Trophoblast cell (in vitro differentiated cells and primary cell): Measurements from ENCODE around the gene RPRD1A.

Experiments used
- DNase-seq, 2 donors: peaks; one replicate each; pipeline ENCODE4 v3.0.0-alpha.2; 2016
- H2AFZ ChIP-seq: 2 replicates; pipeline ENCODE4 v1.6.1; 2013; ENCODE audit warnings: low read length, moderate library complexity, mild to moderate bottlenecking; ENCODE audit not compliant: insufficient read depth, poor library complexity
- H2AK5ac ChIP-seq: 2 replicates; pipeline ENCODE4 v1.6.1; 2013; ENCODE audit warnings: mild to moderate bottlenecking, low read length
- H2BK120ac ChIP-seq: 2 replicates; pipeline ENCODE4 v1.6.1; 2013; ENCODE audit warnings: low read length, mild to moderate bottlenecking, moderate library complexity; ENCODE audit not compliant: insufficient read depth, poor library complexity
- H2BK12ac ChIP-seq: 2 replicates; pipeline ENCODE4 v1.6.1; 2013; ENCODE audit warnings: mild to moderate bottlenecking, low read length, moderate library complexity
- H2BK5ac ChIP-seq: 2 replicates; pipeline ENCODE4 v1.6.1; 2013; ENCODE audit warnings: low read length, low read depth, moderate library complexity, mild to moderate bottlenecking; ENCODE audit not compliant: poor library complexity
- H3K14ac ChIP-seq: 2 replicates; pipeline ENCODE4 v1.6.1; 2013; ENCODE audit warnings: mild to moderate bottlenecking, low read length
- H3K18ac ChIP-seq: 2 replicates; pipeline ENCODE4 v1.6.1; 2013; ENCODE audit warnings: mild to moderate bottlenecking, low read length
- H3K23ac ChIP-seq: 2 replicates; pipeline ENCODE4 v1.6.1; 2013; ENCODE audit warnings: low read length
- H3K27ac ChIP-seq: 2 replicates; pipeline ENCODE4 v1.5.1; 2013; ENCODE audit warnings: low read depth, mild to moderate bottlenecking, inconsistent platforms, low read length, moderate library complexity
- H3K27me3 ChIP-seq: 2 replicates; pipeline ENCODE4 v1.6.1; 2013; ENCODE audit warnings: inconsistent platforms, mild to moderate bottlenecking, low read length, moderate library complexity; ENCODE audit not compliant: insufficient read depth
- H3K36me3 ChIP-seq, 2 experiments: 1 replicate in 1 of 2; 2 replicates in 1 of 2; pipeline ENCODE4 v1.6.1; 2013; ENCODE audit warnings: low read length in 2 of 2, mild to moderate bottlenecking in 2 of 2, moderate library complexity in 1 of 2; ENCODE audit not compliant: insufficient read depth in 2 of 2, control insufficient read depth in 1 of 2
- H3K4ac ChIP-seq: 2 replicates; pipeline ENCODE4 v1.6.1; 2013; ENCODE audit warnings: low read depth, mild to moderate bottlenecking, low read length, moderate library complexity
- H3K4me1 ChIP-seq, 2 experiments: 1 replicate in 1 of 2; 2 replicates in 1 of 2; pipeline ENCODE4 v1.6.1; 2013; ENCODE audit warnings: low read length in 2 of 2, mild to moderate bottlenecking in 2 of 2, moderate library complexity in 1 of 2; ENCODE audit not compliant: insufficient read depth in 2 of 2, control insufficient read depth in 1 of 2
- H3K4me2 ChIP-seq: 2 replicates; pipeline ENCODE4 v1.6.1; 2013; ENCODE audit warnings: inconsistent platforms, mild to moderate bottlenecking, low read length, moderate library complexity
- H3K4me3 ChIP-seq: 2 replicates; pipeline ENCODE4 v1.5.1; 2013; ENCODE audit warnings: mild to moderate bottlenecking, low read depth, low read length, inconsistent platforms
- H3K79me1 ChIP-seq: one replicate; pipeline ENCODE4 v1.6.1; 2013; ENCODE audit warnings: low read length
- H3K79me2 ChIP-seq: 2 replicates; pipeline ENCODE4 v1.6.1; 2013; ENCODE audit warnings: low read length, mild to moderate bottlenecking; ENCODE audit not compliant: control insufficient read depth, insufficient read depth, poor library complexity
- H3K9ac ChIP-seq: 2 replicates; pipeline ENCODE4 v1.6.1; 2013; ENCODE audit warnings: mild to moderate bottlenecking, low read length
- H3K9me3 ChIP-seq: 2 replicates; pipeline ENCODE4 v1.6.1; 2013; ENCODE audit warnings: low read depth, mild to moderate bottlenecking, control low read depth, inconsistent platforms, low read length; ENCODE audit not compliant: insufficient read depth
- H4K12ac ChIP-seq: 2 replicates; pipeline ENCODE4 v1.6.1; 2013; ENCODE audit warnings: low read depth, mild to moderate bottlenecking, low read length, moderate library complexity
- H4K8ac ChIP-seq: 2 replicates; pipeline ENCODE4 v1.6.1; 2013; ENCODE audit warnings: low read depth, mild to moderate bottlenecking, low read length, moderate library complexity
- H4K91ac ChIP-seq: one replicate; pipeline ENCODE4 v1.6.1; 2013; ENCODE audit warnings: low read depth, mild to moderate bottlenecking, low read length, moderate library complexity
- WGBS: extraction: QIAGEN DNeasy Blood & Tissue Kit; methylation state at CpG from one replicate; pipeline ENCODE4 v1.1.7; 2013; ENCODE audit warnings: missing lambda C conversion rate; ENCODE audit not compliant: insufficient read length, insufficient coverage; ENCODE audit errors: extremely low coverage; 5-methylcytosine and 5-hydroxymethylcytosine counted together

The RPRD1A gene

DNA sequence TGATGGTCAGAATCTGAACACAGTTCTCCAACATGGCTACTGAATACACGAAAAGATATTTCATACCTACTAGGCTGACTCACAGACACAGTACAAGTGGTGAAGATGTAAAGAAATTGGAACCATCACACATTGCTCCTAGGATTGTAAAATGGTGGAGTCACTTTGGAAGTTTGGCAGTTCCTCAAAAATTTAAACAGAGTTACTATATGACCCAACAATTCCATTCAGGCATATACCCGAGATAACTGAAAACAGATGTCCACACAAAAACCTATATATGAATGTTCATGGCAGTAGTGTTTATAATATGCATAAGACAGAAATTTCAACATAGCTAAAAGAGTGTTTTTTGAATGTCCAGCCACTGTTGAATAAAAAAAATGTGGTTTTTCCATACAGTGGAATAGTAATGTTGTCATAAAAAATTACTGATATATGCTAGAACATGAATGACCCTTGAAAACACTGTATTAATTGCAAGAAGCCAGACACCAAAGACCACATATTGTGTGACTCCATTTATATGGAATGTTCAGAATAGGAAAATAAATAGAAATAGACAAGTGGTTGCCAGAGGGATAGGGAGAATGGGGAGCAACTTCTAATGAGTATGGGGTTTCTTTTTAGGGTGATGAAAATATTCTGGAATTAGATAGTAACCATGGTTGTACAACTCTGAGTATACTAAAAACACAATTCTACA, 84.8 kb downstream of the RPRD1A start:
- Histone ChIP-seq H4K91ac (no peak overlapping the region), H3K36me3 (peaks cover 10 to 18% of the 10 kb centered on the region in 2 experiments), H2BK12ac (no peak overlapping the region), H2BK120ac (no peak overlapping the region), H3K4me1 (no peaks in the 10 kb centered on the region), H3K4ac (no peak overlapping the region), H3K79me1 (no peaks in the 10 kb centered on the region), H3K79me2 (no peaks in the 10 kb centered on the region), H4K8ac (no peak overlapping the region), H2AK5ac (no peak overlapping the region), H3K27ac (no peak overlapping the region), H3K9me3 (no peaks in the 10 kb centered on the region), H3K18ac (no peak overlapping the region), H3K27me3 (no peaks in the 10 kb centered on the region), H3K4me3 (no peak overlapping the region), H2BK5ac (no peak overlapping the region), H2AFZ (no peak overlapping the region), H3K9ac (no peak overlapping the region), H3K14ac (no peak overlapping the region), H3K4me2 (no peak overlapping the region), H3K23ac (no peak overlapping the region), H4K12ac (no peak overlapping the region)
- no peak for DNase-seq
- no CpG with 5 or more reads among the region's 2 CpGs for WGBS

GRCh38 chr18:35979112-35979511, 88.2 kb downstream of the RPRD1A start:
- Histone ChIP-seq H2BK5ac (no peak overlapping the region), H3K4me1 (no peaks in the 10 kb centered on the region), H4K12ac (no peak overlapping the region), H3K4me2 (no peak overlapping the region), H2BK120ac (no peak overlapping the region), H2BK12ac (no peak overlapping the region), H4K91ac (no peak overlapping the region), H3K27me3 (no peaks in the 10 kb centered on the region), H3K14ac (no peak overlapping the region), H2AK5ac (no peak overlapping the region), H3K36me3 (peaks cover 16 to 23% of the 10 kb centered on the region in 2 experiments), H3K4me3 (no peak overlapping the region), H4K8ac (no peak overlapping the region), H3K79me2 (no peaks in the 10 kb centered on the region), H3K18ac (no peak overlapping the region), H3K23ac (no peak overlapping the region), H2AFZ (no peak overlapping the region), H3K79me1 (no peaks in the 10 kb centered on the region), H3K9me3 (no peaks in the 10 kb centered on the region), H3K9ac (no peak overlapping the region), H3K27ac (no peak overlapping the region), H3K4ac (no peak overlapping the region)
- no peak for DNase-seq

DNA sequence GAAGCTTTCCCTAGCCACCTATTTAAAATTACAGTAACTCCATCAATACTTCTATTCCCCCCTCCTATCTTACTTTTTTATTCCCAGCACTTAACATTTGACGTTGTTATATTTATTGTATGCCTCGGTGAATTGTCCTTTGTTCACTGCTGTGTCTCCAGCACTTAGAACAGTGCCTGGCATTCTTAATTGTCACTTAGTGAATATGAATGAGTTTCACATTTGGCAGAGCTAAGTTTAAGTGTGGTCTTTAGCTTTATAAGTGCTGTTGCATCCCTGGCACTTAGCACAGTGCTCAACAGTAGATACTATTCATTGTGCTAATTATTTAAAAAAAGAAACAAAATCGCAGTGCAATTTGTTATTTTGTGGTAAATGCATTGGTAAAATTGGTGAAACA, 93.2 kb downstream of the RPRD1A start:
- Histone ChIP-seq H4K91ac (no peak overlapping the region), H3K79me1 (peaks cover 5% of the 10 kb centered on the region), H3K36me3 (peaks cover 13 to 14% of the 10 kb centered on the region in 2 experiments), H2AK5ac (no peak overlapping the region), H3K14ac (no peak overlapping the region), H2BK120ac (no peak overlapping the region), H3K4me2 (no peak overlapping the region), H3K79me2 (peaks cover 5% of the 10 kb centered on the region), H2AFZ (no peak overlapping the region), H3K4ac (no peak overlapping the region), H3K23ac (no peak overlapping the region), H3K27ac (no peak overlapping the region), H3K4me3 (no peak overlapping the region), H3K9me3 (no peaks in the 10 kb centered on the region), H2BK12ac (no peak overlapping the region), H4K12ac (no peak overlapping the region), H3K4me1 (peaks cover 5 to 6% of the 10 kb centered on the region in 2 experiments), H3K18ac (no peak overlapping the region), H2BK5ac (no peak overlapping the region), H4K8ac (no peak overlapping the region), H3K27me3 (no peaks in the 10 kb centered on the region), H3K9ac (no peak overlapping the region)
- WGBS, result 100% methylated on average over 1 of the region's 3 CpGs
- DNase-seq, result no peak

- Histone ChIP-seq H4K8ac (no peak overlapping the region), H3K9ac (no peak overlapping the region), H2BK12ac (no peak overlapping the region), H3K23ac (no peak overlapping the region), H3K4ac (peak overlapping the region; percentile 72), H3K79me1 (peaks cover 5% of the 10 kb centered on the region), H2AFZ (peak overlapping the region; percentile 55), H2BK5ac (no peak overlapping the region), H3K4me2 (peak overlapping the region; percentile 41), H3K18ac (no peak overlapping the region), H2BK120ac (no peak overlapping the region), H3K9me3 (no peaks in the 10 kb centered on the region), H3K14ac (no peak overlapping the region), H3K79me2 (peaks cover 5% of the 10 kb centered on the region), H4K91ac (no peak overlapping the region), H3K36me3 (peaks cover 13 to 14% of the 10 kb centered on the region in 2 experiments), H3K27ac (no peak overlapping the region), H4K12ac (no peak overlapping the region), H2AK5ac (no peak overlapping the region), H3K27me3 (no peaks in the 10 kb centered on the region), H3K4me3 (no peak overlapping the region), H3K4me1 (peaks cover 5 to 6% of the 10 kb centered on the region in 2 experiments)
- no CpG with 5 or more reads among the region's 12 CpGs for WGBS
- no peak for DNase-seq
Observed at GRCh38 chr18:35973650-35974049, 93.7 kb downstream of the RPRD1A start.
